Measurements from ENCODE around the gene CYRIA.

The CYRIA gene

DNA sequence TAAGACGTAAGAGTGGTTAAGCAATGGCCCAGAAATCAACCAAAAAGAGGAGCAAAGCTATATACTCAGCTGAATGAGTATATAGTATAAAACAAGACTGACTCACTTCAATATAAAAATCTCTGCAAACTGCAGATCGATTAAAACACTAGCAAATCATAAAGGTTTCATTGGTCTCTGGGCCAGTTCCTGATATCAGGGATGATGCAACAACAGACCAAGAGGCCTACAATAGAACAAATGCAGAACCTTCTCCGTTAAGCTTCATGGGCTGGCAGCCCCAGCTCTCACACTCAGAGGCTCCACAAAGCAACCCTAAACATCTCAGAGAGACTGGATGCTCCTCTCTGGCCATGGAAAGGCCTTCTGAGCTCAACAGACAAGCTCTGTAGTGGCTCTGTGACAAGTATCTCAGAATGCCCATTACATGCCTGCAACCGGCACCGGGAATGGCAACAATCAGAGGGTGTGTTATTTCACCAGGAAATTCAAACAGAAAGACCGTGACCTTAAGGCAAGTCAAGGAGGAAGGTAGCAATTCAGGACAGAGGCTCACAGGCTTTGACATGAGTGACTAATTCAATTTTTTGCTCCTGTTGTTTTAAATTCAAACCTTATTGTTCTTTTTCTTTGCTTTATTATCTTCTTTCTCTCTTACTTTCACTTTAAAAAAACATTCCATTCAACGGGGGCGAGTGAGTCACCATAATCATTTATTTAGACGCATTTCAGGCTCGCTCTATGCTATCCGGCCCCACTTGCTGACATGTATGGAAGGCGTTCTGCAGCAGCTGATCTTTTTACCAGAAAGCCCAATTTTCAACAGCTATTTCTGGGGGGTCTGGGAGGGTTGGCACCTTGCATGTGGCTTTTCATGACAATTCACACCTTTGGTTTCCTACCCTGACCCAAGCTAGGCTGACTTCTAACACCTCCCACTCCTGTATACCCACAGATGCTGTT, 15.1 kb downstream of the CYRIA start:
- peak; percentile 41 for DNase-seq (ENCODE audit: low spot score)

DNA sequence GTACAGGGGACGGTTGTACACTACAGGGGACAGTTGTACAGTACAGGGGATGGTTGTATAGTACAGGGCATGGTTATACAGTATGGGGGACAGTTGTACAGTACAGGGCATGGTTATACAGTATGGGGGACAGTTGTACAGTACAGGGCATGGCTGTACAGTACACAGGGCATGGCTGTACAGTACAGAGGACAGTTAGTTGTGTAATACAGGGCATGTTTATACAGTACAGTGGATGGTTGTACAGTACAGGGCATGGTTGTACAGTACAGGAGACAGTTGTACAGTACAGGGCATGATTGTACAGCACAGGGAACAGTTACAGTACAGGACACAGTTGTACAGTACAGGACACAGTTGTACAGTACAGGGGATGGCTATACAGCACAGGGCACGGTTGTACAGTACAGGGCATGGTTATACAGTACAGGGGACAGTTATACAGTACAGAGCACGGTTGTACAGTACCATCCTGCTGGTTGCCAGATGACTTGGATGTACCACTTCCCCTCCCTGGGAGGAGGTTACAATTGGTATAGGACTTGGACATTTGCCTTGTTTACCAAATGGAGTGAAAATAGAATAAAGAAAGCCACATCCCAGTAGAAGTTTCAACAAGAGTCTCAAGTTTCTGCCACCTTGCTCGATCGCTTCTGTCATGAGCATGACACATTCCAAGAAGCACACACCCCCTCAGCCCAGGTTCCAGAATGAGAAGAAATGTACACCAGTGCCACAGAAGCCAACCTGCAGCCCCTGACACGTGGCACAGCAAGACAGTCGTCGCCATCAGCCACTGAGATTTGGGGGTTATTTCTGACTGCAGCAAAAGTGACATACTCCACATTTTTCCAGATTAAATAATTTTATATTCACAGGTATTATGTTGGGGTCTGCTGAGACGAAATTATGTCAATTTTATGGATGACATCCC, 16.0 kb downstream of the CYRIA start:
- DNase-seq (ENCODE audit: low spot score) = no peak

DNA sequence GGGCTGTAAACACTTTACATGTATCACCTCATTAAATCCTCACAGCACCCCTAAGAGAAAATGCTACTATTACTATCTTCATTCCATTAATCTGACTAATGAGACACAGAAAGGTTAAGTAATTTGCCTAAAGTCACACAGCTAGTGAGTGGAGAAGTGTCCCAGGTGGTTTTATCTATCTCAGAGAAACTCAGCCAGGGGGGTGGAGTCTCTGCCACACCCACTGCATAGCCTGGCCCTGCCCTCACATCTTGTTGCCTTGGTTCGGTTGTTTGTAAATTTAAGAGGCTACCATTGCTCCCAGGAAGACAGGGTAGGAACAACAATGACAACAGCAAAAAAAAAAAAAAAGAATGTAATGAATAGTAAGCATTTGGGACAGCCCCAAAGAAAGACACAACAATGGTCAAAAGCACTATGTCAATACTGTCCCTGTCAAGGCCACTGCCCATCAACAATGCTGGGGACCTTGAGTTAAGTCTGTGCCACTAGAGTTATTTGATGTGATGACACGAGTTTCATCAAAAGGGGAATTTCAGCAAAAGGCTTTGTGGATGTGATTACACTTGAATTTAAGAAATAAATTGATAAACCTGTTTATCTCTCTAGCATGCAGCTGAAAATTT, 17.5 kb downstream of the CYRIA start:
- no peak for DNase-seq (ENCODE audit: low spot score)

DNA sequence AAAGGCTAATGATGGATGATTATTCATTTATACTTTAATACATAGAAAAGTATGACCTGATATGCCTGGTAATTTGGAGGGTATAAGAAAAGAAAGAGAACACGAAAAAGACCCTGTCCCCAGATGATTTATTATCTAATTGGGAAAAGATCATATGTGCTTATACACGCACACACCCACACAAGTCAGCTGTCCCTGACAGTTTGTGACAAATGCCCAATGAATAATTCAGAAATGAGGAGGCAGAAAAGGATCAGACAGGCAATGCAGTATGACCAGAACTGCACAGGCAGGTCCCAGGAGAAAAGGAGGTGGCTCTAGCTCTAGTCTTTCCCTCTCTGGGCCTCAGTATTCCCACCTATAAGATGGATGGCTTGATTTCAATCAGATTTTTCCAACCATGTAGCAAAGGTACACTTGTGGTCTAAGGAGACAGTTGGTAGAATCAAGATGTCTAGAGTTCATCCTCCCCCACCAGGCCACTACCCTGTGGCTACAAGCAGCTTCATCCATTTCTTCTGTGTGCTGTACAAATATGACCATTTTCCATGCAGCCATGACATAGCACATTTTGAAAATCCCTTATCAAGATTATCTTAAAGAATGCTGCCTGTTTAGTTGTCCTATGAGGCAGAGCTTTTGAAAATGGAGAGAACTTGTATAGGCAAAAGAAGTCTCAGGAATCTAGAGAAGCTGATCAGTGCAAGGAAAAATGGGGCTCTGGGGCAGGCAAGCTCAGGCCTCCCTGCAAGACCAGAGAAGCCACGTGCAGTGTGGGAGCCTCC, 19.7 kb downstream of the CYRIA start:
- no peak for DNase-seq (ENCODE audit: low spot score)

DNA sequence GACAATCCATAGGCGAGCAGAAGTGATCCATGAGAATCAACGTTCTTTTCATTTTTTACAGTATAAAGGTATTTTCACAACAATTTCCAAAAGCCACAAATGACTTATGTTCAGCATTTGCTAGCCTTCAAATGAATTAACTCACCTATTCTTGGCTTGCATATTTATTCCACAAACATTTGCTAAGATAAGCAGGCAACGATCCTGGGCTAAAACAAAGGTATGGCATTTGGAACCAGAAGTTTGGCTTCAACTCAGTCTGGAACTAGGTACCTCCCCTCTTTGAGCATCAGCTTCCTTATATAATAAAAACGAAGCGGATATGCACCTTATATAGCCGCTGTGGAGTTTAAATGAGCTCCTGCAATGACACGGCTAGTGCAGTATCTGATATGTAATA, 20.5 kb downstream of the CYRIA start:
- DNase-seq (ENCODE audit: low spot score) = no peak

DNA sequence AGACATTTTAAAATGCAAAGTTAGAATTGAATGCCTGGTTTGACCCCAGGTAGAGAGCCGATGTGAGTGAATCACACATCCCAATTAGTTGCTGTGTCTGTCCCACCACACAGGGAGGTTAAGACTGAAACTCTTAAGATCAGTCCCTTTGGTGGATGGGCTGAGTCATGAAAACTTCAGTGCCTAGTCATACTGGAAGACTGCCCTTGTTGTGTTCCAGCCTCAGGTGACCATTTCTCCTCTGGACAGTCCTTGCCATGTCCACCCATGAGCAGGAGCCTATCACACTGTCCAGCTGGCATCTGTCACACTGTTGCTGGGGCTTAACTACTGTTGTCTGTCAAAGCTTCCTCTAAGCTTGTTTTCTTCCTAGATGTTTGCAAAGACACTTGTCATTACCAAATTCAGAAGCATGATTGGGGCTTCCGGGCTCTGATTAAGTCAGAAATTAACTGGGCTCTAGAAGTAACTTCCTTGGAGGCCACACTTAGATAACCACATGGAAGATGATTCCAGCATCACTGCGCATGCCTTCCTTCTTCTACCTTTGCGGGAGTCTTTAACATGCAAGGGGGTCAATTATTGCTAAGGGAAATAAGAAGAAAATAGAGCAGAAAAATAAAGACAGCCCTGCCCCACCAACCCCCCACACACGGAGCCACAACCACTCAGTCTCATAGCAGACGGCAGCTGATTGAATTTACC, 21.3 kb downstream of the CYRIA start:
- no peak for DNase-seq (ENCODE audit: low spot score)

DNA sequence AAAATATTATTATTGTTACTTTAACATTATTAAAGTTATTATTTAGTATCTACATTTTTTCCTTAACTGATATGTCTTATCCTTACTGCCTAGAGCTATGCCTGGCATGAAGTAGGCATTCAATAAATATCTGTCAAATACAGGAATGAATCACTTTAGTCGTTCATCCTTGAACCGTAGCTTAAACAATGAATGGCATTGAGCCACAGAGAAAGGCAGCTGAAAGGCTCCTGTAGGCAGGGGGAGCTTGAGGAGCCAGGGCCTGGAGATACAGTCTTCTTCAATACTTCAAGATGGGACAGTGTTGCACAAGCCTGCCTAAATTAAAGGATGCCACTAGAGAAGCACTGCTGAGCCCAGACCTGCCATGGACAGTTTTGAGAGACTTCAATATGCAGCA, 22.5 kb downstream of the CYRIA start:
- no peak for DNase-seq (ENCODE audit: low spot score)

DNA sequence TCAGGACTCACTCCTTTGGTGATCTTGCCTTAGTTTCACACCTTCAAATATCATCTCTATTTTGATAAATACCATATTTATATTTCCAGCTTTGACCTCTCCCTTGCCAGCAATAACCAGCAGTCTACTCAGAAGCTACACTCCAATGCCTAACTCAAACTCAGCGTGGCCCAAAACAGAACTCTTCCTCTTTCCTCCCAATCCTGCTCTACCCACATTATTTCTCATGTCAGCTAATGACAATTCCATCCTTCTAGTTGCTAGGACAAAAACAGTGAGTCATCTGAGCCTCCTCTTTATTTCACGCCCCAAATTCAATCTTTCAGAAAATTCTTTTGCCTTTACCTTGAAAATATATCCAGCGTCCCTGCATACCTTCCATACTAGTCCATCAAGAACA, 23.5 kb downstream of the CYRIA start:
- DNase-seq (ENCODE audit: low spot score) = no peak

DNA sequence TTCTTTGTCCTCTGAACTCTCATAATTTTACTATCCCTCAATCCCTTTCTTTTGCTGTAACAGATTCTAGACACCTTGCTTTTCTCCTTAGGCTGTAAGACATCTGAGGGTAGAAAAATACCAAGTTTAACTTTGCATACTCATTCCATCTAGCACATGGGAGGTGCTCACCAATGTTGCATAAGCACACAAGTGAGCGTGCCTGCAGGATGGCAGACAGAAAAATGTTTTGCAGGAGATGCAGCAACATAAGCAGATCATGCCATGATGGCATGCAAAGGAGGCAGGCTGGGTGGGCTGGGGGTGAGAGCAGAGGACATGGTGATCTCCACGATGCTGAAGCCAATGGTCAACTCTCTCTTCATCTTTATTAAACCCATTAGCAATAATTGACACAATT, 24.1 kb downstream of the CYRIA start:
- DNase-seq (ENCODE audit: low spot score) = no peak

DNA sequence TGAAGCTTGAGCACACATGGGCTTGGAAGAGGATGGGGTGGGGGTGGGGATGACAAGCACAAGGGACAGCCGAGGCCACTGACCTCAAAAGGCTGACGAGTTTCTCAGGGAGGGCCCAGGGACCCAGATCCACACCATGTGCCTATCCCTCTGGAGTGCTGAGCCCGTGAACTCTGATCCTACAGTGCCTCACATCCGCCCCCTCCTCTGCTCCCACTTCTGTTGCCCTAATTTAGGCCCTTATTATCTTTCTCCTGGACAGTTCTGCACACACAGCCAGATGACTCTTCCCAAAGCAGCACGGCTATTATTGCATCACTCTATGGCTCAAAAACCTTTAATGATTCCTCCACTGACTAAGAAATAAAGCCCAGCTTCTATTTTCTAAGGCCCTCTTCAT, 24.8 kb downstream of the CYRIA start:
- no peak for DNase-seq (ENCODE audit: low spot score)

DNA sequence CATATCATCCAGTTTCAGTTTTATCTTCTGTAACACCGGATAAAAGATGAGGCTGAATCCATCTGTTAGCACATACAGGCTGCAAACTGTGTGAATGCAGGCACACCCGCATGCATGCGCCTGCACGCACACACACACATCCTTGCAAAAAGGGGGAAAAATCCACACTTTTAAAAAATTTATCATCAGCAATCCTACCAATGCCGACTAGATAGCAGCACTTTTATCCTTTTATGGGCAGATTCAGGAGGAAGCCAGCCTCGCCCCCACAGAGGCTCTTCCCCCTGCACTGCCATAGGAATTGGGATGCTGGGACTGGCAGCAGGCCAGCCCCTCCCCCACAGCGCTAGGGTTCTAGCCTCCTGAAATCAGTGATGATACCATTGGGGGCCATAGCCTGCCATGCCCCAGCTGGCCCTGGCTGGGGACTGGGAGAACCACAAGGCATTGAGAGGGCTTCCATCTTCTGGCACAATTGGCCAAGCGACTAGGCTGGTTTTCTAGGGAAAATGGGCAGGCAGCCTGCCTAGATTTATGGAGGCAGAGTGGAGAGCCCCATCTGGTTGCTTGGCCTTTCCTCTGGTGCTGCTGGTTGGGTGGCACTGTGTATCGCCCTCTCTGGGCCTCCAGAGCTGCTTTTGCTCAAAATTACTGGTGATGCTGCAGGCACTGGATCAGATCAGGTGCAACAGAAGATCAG, 25.5 kb downstream of the CYRIA start:
- no peak for DNase-seq (ENCODE audit: low spot score)

DNA sequence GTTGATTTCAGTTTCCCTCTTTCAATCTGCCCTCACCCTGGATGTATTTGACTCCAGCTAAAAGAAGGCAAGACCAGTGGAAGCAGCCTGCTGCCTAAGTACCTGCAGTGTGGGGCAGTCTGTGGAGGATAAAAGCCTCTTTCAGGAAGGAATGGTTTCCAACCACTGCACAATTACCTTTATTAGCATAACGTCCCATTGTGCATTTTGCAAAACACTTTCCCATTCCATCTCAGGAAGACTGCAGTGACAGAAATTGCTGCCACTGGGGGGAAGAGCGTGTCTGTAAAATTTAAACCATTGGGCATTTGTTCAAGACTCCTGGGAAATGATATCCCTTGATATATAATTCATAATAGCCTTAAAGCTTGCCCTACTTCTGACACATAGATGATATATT, 26.2 kb downstream of the CYRIA start:
- DNase-seq (ENCODE audit: low spot score) = no peak

DNA sequence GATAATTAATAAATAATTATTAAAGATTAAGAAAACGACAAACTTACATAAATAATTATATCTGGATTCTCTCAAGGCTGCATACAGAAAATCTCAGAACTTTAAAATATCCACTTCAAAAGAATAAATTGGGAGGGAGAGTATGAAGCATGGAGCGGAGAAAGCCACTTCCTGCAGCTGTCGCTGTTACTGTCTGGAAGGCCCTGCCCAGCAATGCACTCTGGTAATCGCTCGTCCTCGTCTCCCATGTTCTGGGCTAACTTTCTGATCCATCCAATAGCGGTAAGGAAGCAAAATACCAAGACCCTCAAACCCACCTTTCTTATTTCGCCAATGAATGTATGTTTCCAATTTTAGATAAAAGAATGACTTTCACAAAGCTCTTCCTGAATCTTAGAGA, 26.7 kb downstream of the CYRIA start:
- no peak for DNase-seq (ENCODE audit: low spot score)

DNA sequence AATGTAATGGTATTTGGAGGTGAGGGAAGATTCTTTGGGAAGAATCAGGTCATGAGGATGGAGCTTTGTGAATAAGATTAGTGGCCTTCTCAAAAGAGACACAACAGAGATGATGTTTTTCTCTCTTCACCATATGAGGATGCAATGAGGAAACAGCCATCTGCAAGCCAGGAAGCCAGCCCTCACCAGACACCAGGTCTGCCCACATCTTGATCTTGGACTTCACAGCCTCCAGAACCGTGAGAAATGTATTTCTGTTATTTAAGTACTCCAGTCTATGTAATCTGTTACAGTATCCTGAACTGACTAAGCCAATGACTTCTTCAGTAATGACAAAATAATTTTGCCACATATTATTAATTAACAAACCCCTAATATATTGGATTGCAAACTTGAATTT, 28.3 kb downstream of the CYRIA start:
- no peak for DNase-seq (ENCODE audit: low spot score)

DNA sequence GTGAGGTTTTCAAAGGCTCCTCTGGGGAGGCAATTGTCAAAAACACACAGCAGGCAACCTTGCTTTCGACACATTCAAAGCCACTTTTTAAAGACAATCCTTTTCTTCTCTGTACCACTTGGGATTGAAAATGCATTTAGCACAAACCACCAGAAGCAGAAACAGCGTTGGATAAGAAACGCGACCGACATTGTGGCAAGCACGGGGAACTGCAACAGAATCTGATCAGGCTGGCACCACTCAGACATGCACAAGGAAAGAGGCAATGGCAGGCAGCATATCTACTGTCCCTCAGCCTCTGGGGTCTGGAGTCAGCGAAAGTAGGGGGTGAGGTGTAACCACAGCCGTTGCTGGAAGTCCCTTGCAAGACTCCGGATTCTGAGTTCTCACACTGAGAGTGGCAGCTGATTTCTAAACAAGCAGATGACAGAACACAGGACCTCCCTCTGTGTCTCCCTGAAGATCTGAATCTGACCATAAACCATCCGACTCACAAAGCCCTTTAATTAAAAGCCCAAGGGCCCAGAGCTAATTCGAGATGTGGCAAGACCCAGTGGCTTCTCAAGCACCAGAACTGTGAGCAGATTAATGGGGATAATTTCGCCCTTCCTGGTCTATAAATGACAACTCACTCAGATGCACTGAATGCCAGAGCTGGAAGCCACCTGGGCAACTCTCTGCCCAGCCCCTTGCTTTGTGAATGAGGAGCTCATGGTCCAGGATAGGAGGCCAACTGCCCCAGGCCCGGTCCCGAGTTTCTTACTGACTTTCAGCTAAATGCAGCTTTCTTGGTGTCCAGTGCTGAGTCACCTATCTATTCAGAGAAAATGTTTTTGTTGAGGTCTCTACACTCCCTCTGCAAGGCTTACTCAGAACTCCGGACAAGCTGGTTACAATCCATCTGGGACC, 29.6 kb downstream of the CYRIA start:
- DNase-seq (ENCODE audit: low spot score) = no peak

DNA sequence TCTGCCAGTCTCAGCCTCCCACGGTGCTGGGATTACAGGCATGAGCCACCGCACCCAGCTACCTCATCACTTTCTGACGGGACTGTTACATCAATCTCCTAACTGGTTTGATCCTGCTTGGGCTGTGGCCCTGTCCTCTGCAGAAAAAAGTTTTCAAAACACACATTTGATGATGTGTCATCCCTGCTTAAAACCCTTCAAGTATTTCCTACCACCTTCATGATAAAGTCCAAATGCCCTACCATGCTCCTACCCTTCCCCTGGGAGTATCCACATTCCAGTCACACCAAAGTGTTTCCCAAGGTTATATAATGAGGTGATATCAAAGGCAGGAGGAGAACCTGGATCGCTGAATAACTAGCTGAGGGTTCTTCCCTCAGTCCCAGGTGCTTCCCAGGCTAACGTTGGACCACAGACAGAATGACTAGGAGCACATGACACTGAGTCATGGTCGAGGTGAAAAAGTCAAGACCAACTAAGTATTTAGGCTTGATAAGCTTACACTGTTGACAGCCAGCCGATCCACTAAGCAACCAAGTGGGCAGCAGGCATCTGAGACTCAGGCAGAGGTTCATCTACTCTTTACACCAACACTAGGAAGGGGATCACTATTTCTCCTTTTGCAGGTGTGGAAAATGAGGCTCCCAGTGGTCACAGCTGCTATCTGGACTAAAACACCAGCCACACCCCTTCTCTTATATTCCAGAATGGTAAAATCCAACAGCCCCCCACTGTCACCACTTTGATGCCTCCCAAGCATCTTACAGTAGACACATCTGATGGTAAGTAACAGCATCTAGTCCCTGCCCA, 31.8 kb downstream of the CYRIA start:
- DNase-seq (ENCODE audit: low spot score) = no peak

DNA sequence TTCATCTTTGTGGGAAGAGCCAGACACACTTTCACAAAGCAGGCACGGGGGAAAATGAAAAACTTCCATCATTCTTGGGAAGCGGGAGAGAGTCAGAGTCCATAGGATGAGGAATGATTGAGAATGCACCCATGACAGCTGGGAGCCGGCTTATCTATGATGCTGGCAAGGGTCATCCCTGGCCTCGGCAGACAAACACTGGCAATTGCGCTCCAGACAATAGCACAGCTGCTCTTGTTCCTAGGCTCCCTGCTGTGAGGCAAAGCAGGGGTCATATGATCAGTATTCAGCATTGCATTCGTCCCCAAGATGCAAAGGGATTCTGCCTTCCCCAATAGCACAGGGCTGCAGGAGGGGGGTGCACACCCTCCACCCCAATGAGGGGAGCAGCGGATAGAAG, 33.0 kb downstream of the CYRIA start:
- no peak for DNase-seq (ENCODE audit: low spot score)

DNA sequence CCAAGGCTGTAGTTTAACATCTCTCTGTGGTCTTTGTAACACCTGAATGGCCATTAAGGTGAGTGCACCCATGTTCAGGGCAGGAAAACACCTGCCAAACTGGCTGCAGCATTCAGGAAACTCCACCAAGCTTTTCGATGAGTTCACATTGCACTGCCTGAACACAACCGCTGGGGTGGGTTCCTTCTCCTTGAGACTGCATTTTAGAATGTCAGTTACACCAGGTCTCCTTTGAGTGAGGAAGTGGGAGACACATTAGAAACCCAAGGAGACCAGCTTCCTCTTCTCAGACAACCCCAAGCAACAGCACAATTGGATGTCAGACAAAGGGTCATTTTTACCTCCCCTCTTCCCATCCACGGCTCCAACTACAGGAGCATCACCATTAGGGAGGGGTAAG, 35.2 kb downstream of the CYRIA start:
- no peak for DNase-seq (ENCODE audit: low spot score)

DNA sequence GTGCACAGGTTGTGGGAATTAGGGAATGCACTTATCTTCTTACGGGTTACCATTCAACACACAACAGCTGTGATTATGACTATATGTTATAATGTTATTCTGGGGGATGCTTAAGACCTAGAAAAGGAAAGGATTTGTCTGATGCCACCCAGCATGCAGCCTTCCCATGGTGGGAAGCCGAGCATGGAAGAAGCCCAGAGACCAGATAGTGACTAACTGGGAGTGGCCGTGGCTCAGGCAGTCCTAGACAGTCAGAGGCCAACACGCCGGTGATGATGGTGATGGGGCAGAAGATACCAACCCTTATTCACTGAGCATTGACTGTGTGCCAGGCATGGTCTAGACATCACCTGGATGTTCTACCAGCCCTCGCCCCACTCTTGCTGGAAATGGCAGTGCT, 35.9 kb downstream of the CYRIA start:
- no peak for DNase-seq (ENCODE audit: low spot score)

Measured in hepatic stellate cell (primary cell).